HCT116 (cell line): ENCODE data around the gene HMGA1. TPM values are rescaled to one million over a fixed set of nuclear protein-coding genes. Genes with fewer than 3 reads are reported as not detected.
A peak's percentile ranks its signal among the peaks of the same experiment; 100 is the strongest.

Experiments
- ATAC-seq: fragments of 200-7000 bp; cut with Tn5 transposase; 2 replicates; pipeline ENCODE4 v1.9.1; 2020; ENCODE audit warnings: mild to moderate bottlenecking, moderate library complexity
- BruUV-seq: library from RNA; stranded (reverse); fragments of 400-500 nt; replicated peaks from 2 replicates; lab custom pipeline; 2021; lab: Mats Ljungman, UMichigan
- CTCF ChIA-PET: fragments of 300-600 bp; sonication (Branson Sonifier 250); formaldehyde crosslinking; loops from one replicate; lab custom pipeline; 2021; ENCODE audit warnings: antibody characterized with exemption; lab: Charles Lee
- POLR2A ChIA-PET: fragments of 300-600, 350-600 bp; sonication (Branson Sonifier 250); formaldehyde crosslinking; loops from one replicate; lab custom pipeline; 2021; ENCODE audit warnings: antibody characterized with exemption; lab: Charles Lee
- RAD21 ChIA-PET, 2 experiments: fragments of 300-600 bp; sonication (Branson Sonifier 250); formaldehyde crosslinking; loops; one replicate each; lab custom pipeline; 2023; ENCODE audit warnings: low total read pairs in 2 of 2; ENCODE audit not compliant: uncharacterized antibody in 2 of 2, unreplicated experiment in 2 of 2, low non-redundant PET in 1 of 2; lab: Charles Lee
- DNase-seq: peaks from one replicate; pipeline ENCODE4 v3.0.0-alpha.2; 2010; ENCODE audit warnings: low read depth, low spot score
- H2AFZ ChIP-seq: fragments of 200-600 bp; shearing (Covaris generic), sonication (generic); 2 replicates; pipeline ENCODE4 v1.6.1; 2017; ENCODE audit warnings: low read depth, mixed run types, mixed read lengths, antibody characterized with exemption, low read length; ENCODE audit not compliant: poor library complexity, severe bottlenecking
- H3K27ac ChIP-seq: 2 replicates; pipeline ENCODE4 v1.5.1; 2012; ENCODE audit warnings: low read depth, low read length
- H3K27me3 ChIP-seq: fragments of 200-600 bp; sonication (generic); 2 replicates; pipeline ENCODE4 v1.6.1; 2016; ENCODE audit warnings: mixed run types, low read length, mixed read lengths; ENCODE audit not compliant: insufficient read depth
- H3K36me3 ChIP-seq, 2 experiments: fragments of 200-500 bp in 1 of 2; fragments of 200-600 bp in 1 of 2; sonication (Bioruptor generic) in 1 of 2; sonication (generic) in 1 of 2; 2 replicates each; pipeline versions ENCODE4 v1.5.1 to v1.6.1; 2014 to 2016; ENCODE audit warnings: low read length in 2 of 2, inconsistent platforms in 1 of 2, mixed read lengths in 1 of 2, mixed run types in 1 of 2; ENCODE audit not compliant: insufficient read depth in 2 of 2, control insufficient read depth in 1 of 2
- H3K4me1 ChIP-seq, 2 experiments: fragments of 200-600 bp in 1 of 2; sonication (generic) in 1 of 2; 2 replicates each; pipeline versions ENCODE4 v1.5.1 to v1.6.1; 2012 to 2017; ENCODE audit warnings: low read length in 2 of 2, inconsistent platforms in 1 of 2, mild to moderate bottlenecking in 1 of 2, mixed read lengths in 1 of 2, mixed run types in 1 of 2, moderate library complexity in 1 of 2; ENCODE audit not compliant: insufficient read depth in 2 of 2, control insufficient read depth in 1 of 2
- H3K4me2 ChIP-seq: fragments of 200-600 bp; sonication (generic); 2 replicates; pipeline ENCODE4 v1.6.1; 2017; ENCODE audit warnings: mixed run types, low read length, mixed read lengths
- H3K4me3 ChIP-seq, 2 experiments: fragments of 200-600 bp in 1 of 2; sonication (generic) in 1 of 2; replicated peaks in 1 of 2; 2 replicates each; pipeline ENCODE4 v1.5.1; 2011 to 2016; ENCODE audit warnings: low read length in 2 of 2, control low read depth in 1 of 2, low read depth in 1 of 2, mild to moderate bottlenecking in 1 of 2, mixed read lengths in 1 of 2, mixed run types in 1 of 2
- H3K79me2 ChIP-seq: fragments of 200-600 bp; sonication (generic); 2 replicates; pipeline ENCODE4 v1.6.1; 2017; ENCODE audit warnings: mild to moderate bottlenecking, mixed run types, low read length, moderate library complexity, mixed read lengths; ENCODE audit not compliant: insufficient read depth
- H3K9ac ChIP-seq: fragments of 200-600 bp; sonication (generic); 2 replicates; pipeline ENCODE4 v1.6.1; 2016; ENCODE audit warnings: low read length, mixed read lengths
- H3K9me2 ChIP-seq: fragments of 200-600 bp; sonication (generic), shearing (Covaris generic); 2 replicates; pipeline ENCODE4 v1.6.1; 2017; ENCODE audit warnings: mixed run types, mild to moderate bottlenecking, moderate library complexity; ENCODE audit not compliant: insufficient read depth
- H3K9me3 ChIP-seq, 2 experiments: fragments of 200-500 bp in 1 of 2; fragments of 200-600 bp in 1 of 2; sonication (Bioruptor generic) in 1 of 2; sonication (generic) in 1 of 2; 2 replicates each; pipeline ENCODE4 v1.6.1; 2014 to 2017; ENCODE audit warnings: low read length in 2 of 2, mixed read lengths in 2 of 2, inconsistent platforms in 1 of 2, low read depth in 1 of 2, mild to moderate bottlenecking in 1 of 2, mixed run types in 1 of 2, moderate library complexity in 1 of 2; ENCODE audit not compliant: control insufficient read depth in 1 of 2, insufficient read depth in 1 of 2
- H4K20me1 ChIP-seq: fragments of 200-600 bp; sonication (generic), shearing (Covaris generic); 2 replicates; pipeline ENCODE4 v1.6.1; 2017; ENCODE audit warnings: mixed run types, mild to moderate bottlenecking, moderate library complexity; ENCODE audit not compliant: insufficient read depth
- CEBPB ChIP-seq: IDR thresholded peaks from 2 replicates; pipeline ENCODE4 v1.6.1; 2012; ENCODE audit warnings: low read depth
- CTCF ChIP-seq, 3 experiments: fragments of 200-600 bp in 1 of 3; sonication (generic) in 1 of 3; IDR thresholded peaks in 2 of 3; conservative IDR thresholded peaks in 1 of 3; 2 replicates each; pipeline ENCODE4 v1.5.1; 2012 to 2017; ENCODE audit warnings: low read depth in 2 of 3, low read length in 2 of 3, antibody characterized with exemption in 1 of 3, borderline replicate concordance in 1 of 3, control low read depth in 1 of 3, mild to moderate bottlenecking in 1 of 3, mixed read lengths in 1 of 3, mixed run types in 1 of 3, moderate library complexity in 1 of 3; ENCODE audit not compliant: insufficient read depth in 1 of 3
- MAX ChIP-seq: IDR thresholded peaks from 2 replicates; pipeline ENCODE4 v1.6.1; 2012
- ZFX ChIP-seq: fragments of 450-650 bp; IDR thresholded peaks from 2 replicates; pipeline ENCODE4 v1.6.1; 2017
- ZNF274 ChIP-seq: fragments of 200-500 bp; sonication (Bioruptor generic); IDR thresholded peaks from 2 replicates; pipeline ENCODE4 v1.6.1; 2014; ENCODE audit warnings: mild to moderate bottlenecking, low read depth, low read length, inconsistent platforms
- intact Hi-C: fragments of 100-400 bp; cut with micrococcal nuclease; formaldehyde crosslinking; loops from 2 replicates; pipeline ENCODE4 v1.10.0; 2022
- total RNA-seq: library from RNA; stranded (reverse); gene quantifications from one replicate; pipeline ENCODE4 v1.2.1, GENCODE V29; 2021; ENCODE audit not compliant: unreplicated experiment

Gene HMGA1
- total RNA-seq, 1 experiment from 2014 or later, result 2,459 TPM

GRCh38 chr6:34207695-34208443 lies 28.8 kb upstream of the HMGA1 start:
- ChIA-PET CTCF (interaction anchor here (2.9 kb wide), 1 partner anchor 12 kb away, joined by 7 read pairs; no protein-coding TSS in a partner anchor), POLR2A (interaction anchor here (0.5 to 3.8 kb wide), 5 partner anchors 16 to 207 kb away, joined by 3 to 12 read pairs (median 4); partner anchors contain the start of gene HMGA1), RAD21 (no interaction called here)
- Histone ChIP-seq H3K4me1 (peaks cover 0 to 20% of the 10 kb centered on the region in 2 experiments; a peak in 3 of 4 replicates), H3K27me3 (no peaks in the 10 kb centered on the region), H3K36me3 (no peaks in the 10 kb centered on the region), H3K9me2 (no peaks in the 10 kb centered on the region), H3K4me3 (no peak overlapping the region), H3K27ac (no peak overlapping the region), H3K9ac (no peak overlapping the region), H2AFZ (no peak overlapping the region), H3K4me2 (no peak overlapping the region), H3K79me2 (no peaks in the 10 kb centered on the region), H3K9me3 (no peaks in the 10 kb centered on the region), H4K20me1 (no peaks in the 10 kb centered on the region)
- ATAC-seq (no peak; the same call in 1 of the 2 replicates), DNase-seq (no peak)
- intact Hi-C loops, result no loop called here
- BruUV-seq, result no TSS peak
- TF ChIP-seq MAX, result peak; percentile 58; the same call in 1 of the 2 replicates
- TF ChIP-seq CEBPB, result no peak
- no peak for TF ChIP-seq CTCF (IDR thresholded peaks at IDR 0.05 in 2 of 3, conservative IDR thresholded peaks at IDR 0.05 in 1 of 3; ENCODE audit: borderline replicate concordance in 1 of 3, insufficient read depth in 1 of 3, low read depth in 2 of 3, low read length in 2 of 3)

- H3K4me2 ChIP-seq, result no peak overlapping the region
- H3K79me2 ChIP-seq, result no peaks in the 10 kb centered on the region
- ChIA-PET CTCF (interaction anchor here (0.6 to 0.8 kb wide), 2 partner anchors 18 to 50 kb away, joined by 4 read pairs; no protein-coding TSS in a partner anchor), RAD21 (no interaction called here), POLR2A (no interaction called here)
- TF ChIP-seq ZNF274 (no peak), ZFX (no peak)
- no peaks in the 10 kb centered on the region for H3K9me2 ChIP-seq
- H3K27me3 ChIP-seq, result no peaks in the 10 kb centered on the region
- H3K27ac ChIP-seq, result no peak overlapping the region
- no peak overlapping the region for H3K9ac ChIP-seq
- ATAC-seq (no peak), DNase-seq (no peak)
- BruUV-seq, result no TSS peak
- peaks cover 0 to 17% of the 10 kb centered on the region in 2 experiments; a peak in 1 of 4 replicates for H3K4me1 ChIP-seq
- no peaks in the 10 kb centered on the region for H4K20me1 ChIP-seq
- no peak overlapping the region for H3K4me3 ChIP-seq
- H3K36me3 ChIP-seq, result no peaks in the 10 kb centered on the region
- intact Hi-C loops, result no loop called here
- no peak overlapping the region for H2AFZ ChIP-seq
- no peaks in the 10 kb centered on the region for H3K9me3 ChIP-seq
These were observed 22.9 kb upstream of the HMGA1 start for GRCh38 chr6:34213772-34214171.
